GM19467 (cell line): ENCODE results near the gene LILRA5.
"Not testable (repeated sequence)": the region's sequence is repeated elsewhere in the genome, so short reads cannot be mapped to it uniquely, and the experiment has no call there.

Experiments
- ATAC-seq: cut with Tn5 transposase; IDR thresholded peaks from one replicate; pipeline ENCODE4 v1.9.1; 2021; ENCODE audit warnings: mild to moderate bottlenecking, moderate library complexity; ENCODE audit not compliant: unreplicated experiment

The LILRA5 gene

GRCh38 chr19:54277111-54277615 lies 35.8 kb downstream of the LILRA5 start:
- ATAC-seq = not testable (repeated sequence)

GRCh38 chr19:54275951-54276350 lies 37.0 kb downstream of the LILRA5 start:
- ATAC-seq = no peak

- ATAC-seq = not testable (repeated sequence)
Observed at GRCh38 chr19:54274516-54274915, 38.5 kb downstream of the LILRA5 start.

GRCh38 chr19:54273821-54274220 lies 39.1 kb downstream of the LILRA5 start:
- ATAC-seq = no peak

- ATAC-seq = not testable (repeated sequence)
Observed at GRCh38 chr19:54272181-54272580, 40.8 kb downstream of the LILRA5 start.

GRCh38 chr19:54271587-54271986 lies 41.4 kb downstream of the LILRA5 start:
- not testable (repeated sequence) for ATAC-seq

- ATAC-seq = no peak
Observed at GRCh38 chr19:54271106-54271505, 41.9 kb downstream of the LILRA5 start.

- ATAC-seq = no peak
Observed at GRCh38 chr19:54268936-54269335, 44.0 kb downstream of the LILRA5 start.

GRCh38 chr19:54266133-54266532 lies 46.8 kb downstream of the LILRA5 start:
- ATAC-seq = no peak

- ATAC-seq = no peak
Observed at GRCh38 chr19:54262470-54262869, 50.5 kb downstream of the LILRA5 start.

GRCh38 chr19:54262066-54262465 lies 50.9 kb downstream of the LILRA5 start:
- ATAC-seq = no peak

- ATAC-seq = no peak
Observed at GRCh38 chr19:54257116-54257480, 55.9 kb downstream of the LILRA5 start, which contains the start of gene LILRB5. Gene LILRB5 (minus strand): TSS chr19:54257273. CDS start chr19:54257193, 80 bp downstream.
